ENCODE measurements around the gene SS18L1. TPM values are rescaled to one million over a fixed set of nuclear protein-coding genes. Genes with fewer than 3 reads are reported as not detected.

The SS18L1 gene, protein sequence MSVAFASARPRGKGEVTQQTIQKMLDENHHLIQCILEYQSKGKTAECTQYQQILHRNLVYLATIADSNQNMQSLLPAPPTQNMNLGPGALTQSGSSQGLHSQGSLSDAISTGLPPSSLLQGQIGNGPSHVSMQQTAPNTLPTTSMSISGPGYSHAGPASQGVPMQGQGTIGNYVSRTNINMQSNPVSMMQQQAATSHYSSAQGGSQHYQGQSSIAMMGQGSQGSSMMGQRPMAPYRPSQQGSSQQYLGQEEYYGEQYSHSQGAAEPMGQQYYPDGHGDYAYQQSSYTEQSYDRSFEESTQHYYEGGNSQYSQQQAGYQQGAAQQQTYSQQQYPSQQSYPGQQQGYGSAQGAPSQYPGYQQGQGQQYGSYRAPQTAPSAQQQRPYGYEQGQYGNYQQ
- 10 to 100 TPM; 19.1 to 26.0 (median 23.7) TPM for total RNA-seq
- total RNA-seq (2013) = 10.2 TPM

DNA sequence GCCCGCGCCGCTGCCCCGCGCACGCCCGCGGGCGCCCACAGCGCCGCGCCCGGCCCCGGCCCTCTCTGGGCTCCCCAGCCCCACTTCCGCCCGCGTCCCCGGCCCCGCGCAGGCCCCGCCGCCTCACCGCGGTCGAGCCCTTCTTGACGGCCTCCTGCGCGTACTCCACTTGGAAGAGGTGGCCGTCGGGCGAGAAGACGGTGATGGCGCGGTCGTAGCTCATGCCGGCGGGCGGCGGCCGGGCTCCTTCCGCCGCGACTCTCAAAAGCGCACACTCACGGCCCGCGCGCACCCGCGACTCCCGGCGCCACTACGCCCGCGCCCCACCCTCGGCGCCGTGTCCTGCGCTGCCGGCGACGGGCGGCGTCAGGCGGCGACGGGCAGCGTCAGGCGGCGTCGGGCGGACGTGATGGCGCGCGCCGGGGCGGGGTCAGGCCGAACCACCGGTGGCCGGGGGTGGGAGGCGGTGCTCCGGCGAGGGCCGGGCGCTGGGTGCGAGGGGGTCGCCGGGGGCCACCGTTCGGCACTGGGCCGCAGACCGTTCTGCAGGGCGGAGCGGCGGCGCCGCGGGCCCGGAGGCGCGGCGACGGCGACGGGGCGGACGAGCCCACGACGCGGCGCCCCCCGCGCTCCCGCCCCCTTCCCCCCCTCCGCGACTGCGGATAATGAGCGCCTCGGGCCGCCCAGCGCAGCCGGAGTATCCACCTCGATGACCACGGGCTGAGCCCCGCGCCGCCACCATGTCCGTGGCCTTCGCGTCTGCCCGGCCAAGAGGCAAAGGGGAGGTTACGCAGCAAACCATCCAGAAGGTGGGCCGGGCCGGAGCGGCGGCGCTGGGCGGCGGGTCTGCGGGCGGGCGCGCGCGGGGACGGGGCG is at the start of gene SS18L1, which contains the start of gene PSMA7:
Gene SS18L1 (plus strand): TSS at position 689 of the 876 bp plus-strand sequence. CDS start 52 bp downstream, at position 741.
Gene PSMA7 (minus strand): TSS at position 314 of the 876 bp plus-strand sequence. CDS start 91 bp downstream, at position 223.
- no peaks in the 10 kb centered on the region for H3K9me3 Mint-ChIP-seq
- Histone ChIP-seq H3K4me1 (ENCODE audit: control insufficient read depth, insufficient read depth, low read length) (peaks cover 30% of the 10 kb centered on the region), H3K4me3 (ENCODE audit: low read length) (peak within 1 kb of the TSS; percentile 55), H3K9me3 (ENCODE audit: control insufficient read depth, insufficient read depth, low read length) (no peaks in the 10 kb centered on the region), H3K27me3 (ENCODE audit: control insufficient read depth, insufficient read depth, low read length) (no peaks in the 10 kb centered on the region), H3K36me3 (ENCODE audit: control insufficient read depth, insufficient read depth, low read length) (peaks cover 22% of the 10 kb centered on the region), H3K27ac (ENCODE audit: low read length) (peak within 1 kb of the TSS; percentile 75)
- H3K4me3 Mint-ChIP-seq = peak within 1 kb of the TSS; percentile 91
- TF ChIP-seq, protein P1, sequence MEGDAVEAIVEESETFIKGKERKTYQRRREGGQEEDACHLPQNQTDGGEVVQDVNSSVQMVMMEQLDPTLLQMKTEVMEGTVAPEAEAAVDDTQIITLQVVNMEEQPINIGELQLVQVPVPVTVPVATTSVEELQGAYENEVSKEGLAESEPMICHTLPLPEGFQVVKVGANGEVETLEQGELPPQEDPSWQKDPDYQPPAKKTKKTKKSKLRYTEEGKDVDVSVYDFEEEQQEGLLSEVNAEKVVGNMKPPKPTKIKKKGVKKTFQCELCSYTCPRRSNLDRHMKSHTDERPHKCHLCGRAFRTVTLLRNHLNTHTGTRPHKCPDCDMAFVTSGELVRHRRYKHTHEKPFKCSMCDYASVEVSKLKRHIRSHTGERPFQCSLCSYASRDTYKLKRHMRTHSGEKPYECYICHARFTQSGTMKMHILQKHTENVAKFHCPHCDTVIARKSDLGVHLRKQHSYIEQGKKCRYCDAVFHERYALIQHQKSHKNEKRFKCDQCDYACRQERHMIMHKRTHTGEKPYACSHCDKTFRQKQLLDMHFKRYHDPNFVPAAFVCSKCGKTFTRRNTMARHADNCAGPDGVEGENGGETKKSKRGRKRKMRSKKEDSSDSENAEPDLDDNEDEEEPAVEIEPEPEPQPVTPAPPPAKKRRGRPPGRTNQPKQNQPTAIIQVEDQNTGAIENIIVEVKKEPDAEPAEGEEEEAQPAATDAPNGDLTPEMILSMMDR (IDR thresholded peaks at IDR 0.05) = no peak
- under 1% methylated on average over 148 of the region's 148 CpGs for WGBS (ENCODE audit: insufficient coverage)
- ATAC-seq (peak; percentile 87 to 95 (median 88)), DNase-seq (peak; percentile 86 to 95)
- H3K27ac Mint-ChIP-seq = peak within 1 kb of the TSS; percentile 79 to 90
- H3K27me3 Mint-ChIP-seq (ENCODE audit: low read depth in 2 of 2) = no peaks in the 10 kb centered on the region
- H3K36me3 Mint-ChIP-seq = peaks cover under 1% of the 10 kb centered on the region
- H3K4me1 Mint-ChIP-seq = peaks cover 45 to 54% of the 10 kb centered on the region in 2 donors
- intact Hi-C loops (cut with micrococcal nuclease) = loop anchor here (1.0 to 5.0 kb wide), 3 partner anchors 21 to 76 kb away; partner anchors contain the start of genes LSM14B, MTG2 and TAF4

DNA sequence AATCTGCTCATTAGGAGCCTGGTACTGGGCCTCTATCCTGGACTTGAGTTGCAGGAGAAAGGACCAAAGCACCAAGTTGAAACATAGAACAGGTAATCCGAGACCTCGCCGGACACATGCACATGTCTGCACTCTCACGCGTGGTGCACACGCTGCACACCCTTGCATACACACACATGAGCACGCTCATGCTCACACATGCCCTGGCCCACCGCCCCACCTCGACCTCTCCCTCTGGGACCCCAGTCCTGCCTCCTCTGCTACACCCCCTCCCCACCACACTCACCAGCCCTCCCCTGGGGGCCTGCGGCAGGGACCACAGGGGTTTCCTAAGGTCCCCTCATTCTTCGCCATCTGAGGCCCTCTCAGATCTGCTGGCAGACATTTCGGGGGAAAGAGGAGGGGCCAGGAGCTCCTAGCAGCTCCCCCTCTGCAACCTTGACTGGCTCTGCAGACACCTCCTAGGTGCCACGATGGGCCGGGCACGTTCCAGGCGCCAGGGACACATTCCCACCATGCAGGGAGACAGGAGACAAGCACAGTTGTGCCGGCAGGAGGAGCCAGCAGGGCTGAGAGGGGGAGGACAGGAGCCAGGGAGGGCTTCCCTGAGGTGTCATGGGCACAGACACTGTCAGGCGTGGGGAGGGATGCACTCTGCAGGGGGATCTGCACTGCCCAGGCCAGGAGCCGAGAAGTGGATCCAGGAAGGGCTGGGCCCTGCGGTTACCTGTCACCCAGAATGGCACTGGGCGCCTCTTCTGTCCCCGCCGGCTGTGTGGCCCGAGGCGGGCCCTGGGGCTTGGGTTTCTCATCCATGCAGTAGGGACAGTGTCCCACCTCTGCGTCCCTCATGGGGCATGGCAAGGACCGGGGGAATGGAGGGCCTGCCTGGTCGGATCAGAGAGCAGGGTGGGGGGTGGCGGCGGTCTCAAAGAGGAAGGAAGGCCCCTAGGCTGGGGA is 46.9 kb upstream of the SS18L1 start:
- H3K36me3 Mint-ChIP-seq = no peaks in the 10 kb centered on the region
- 84% methylated on average over 30 of the region's 30 CpGs for WGBS (ENCODE audit: insufficient coverage)

DNA sequence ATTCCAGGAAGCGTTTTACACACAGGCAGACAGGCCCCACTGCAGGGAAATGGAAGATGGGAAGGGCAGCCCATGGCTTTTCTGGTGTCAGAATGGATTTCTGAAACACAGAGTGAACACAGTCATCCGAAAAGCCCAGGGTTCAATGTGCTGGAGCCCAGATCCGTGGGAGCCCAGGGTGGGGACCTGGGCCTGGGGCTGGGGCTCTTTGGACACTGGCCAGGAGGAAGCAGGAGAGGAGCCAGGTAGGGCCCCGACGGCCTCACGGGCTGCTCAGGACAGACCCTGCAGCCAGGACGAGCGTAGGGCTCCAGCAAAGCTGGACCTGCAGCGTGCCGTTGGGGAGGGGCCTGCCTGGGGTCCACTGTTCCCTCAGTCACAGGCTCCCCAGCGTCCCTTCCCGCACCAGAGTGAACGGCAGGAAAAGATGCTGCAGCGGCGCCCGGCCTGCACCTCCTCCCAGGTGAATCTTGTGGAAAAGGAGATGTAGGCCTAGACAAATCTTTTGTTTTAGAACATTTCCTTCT is 45.6 kb upstream of the SS18L1 start:
- peaks cover 17% of the 10 kb centered on the region for H3K9me3 ChIP-seq (ENCODE audit: control insufficient read depth, insufficient read depth, low read length)
- no peaks in the 10 kb centered on the region for H3K36me3 Mint-ChIP-seq
- no peaks in the 10 kb centered on the region for H3K36me3 ChIP-seq (ENCODE audit: control insufficient read depth, insufficient read depth, low read length)
- H3K27me3 ChIP-seq (ENCODE audit: control insufficient read depth, insufficient read depth, low read length) = no peaks in the 10 kb centered on the region
- no peak overlapping the region for H3K4me3 ChIP-seq (ENCODE audit: low read length)
- no peaks in the 10 kb centered on the region for H3K4me1 Mint-ChIP-seq
- TF ChIP-seq, protein P1 (IDR thresholded peaks at IDR 0.05) = no peak
- peaks cover 0 to 3% of the 10 kb centered on the region in 2 donors for H3K27me3 Mint-ChIP-seq (ENCODE audit: low read depth in 2 of 2)
- no peak overlapping the region for H3K27ac Mint-ChIP-seq
- intact Hi-C loops (cut with micrococcal nuclease) = no loop called here
- H3K9me3 Mint-ChIP-seq = peaks cover 0 to 3% of the 10 kb centered on the region in 2 donors
- no peak overlapping the region for H3K27ac ChIP-seq (ENCODE audit: low read length)
- no peak for ATAC-seq
- no peaks in the 10 kb centered on the region for H3K4me1 ChIP-seq (ENCODE audit: control insufficient read depth, insufficient read depth, low read length)
- 87% methylated on average over 15 of the region's 16 CpGs for WGBS (ENCODE audit: insufficient coverage)
- H3K4me3 Mint-ChIP-seq = no peak overlapping the region
- no peak for DNase-seq

More for the DNA sequence above, 46.9 kb upstream of the SS18L1 start:
- Histone ChIP-seq H3K36me3 (ENCODE audit: control insufficient read depth, insufficient read depth, low read length) (no peaks in the 10 kb centered on the region), H3K27ac (ENCODE audit: low read length) (no peak overlapping the region), H3K4me1 (ENCODE audit: control insufficient read depth, insufficient read depth, low read length) (no peaks in the 10 kb centered on the region), H3K27me3 (ENCODE audit: control insufficient read depth, insufficient read depth, low read length) (no peaks in the 10 kb centered on the region), H3K4me3 (ENCODE audit: low read length) (no peak overlapping the region), H3K9me3 (ENCODE audit: control insufficient read depth, insufficient read depth, low read length) (peaks cover 9% of the 10 kb centered on the region)
- H3K9me3 Mint-ChIP-seq = peaks cover 0 to 3% of the 10 kb centered on the region in 2 donors
- TF ChIP-seq, protein P1 (IDR thresholded peaks at IDR 0.05) = no peak
- no peak for ATAC-seq
- intact Hi-C loops (cut with micrococcal nuclease) = no loop called here
- no peak overlapping the region for H3K27ac Mint-ChIP-seq
- no peak for DNase-seq
- H3K4me3 Mint-ChIP-seq = no peak overlapping the region
- H3K4me1 Mint-ChIP-seq = no peaks in the 10 kb centered on the region
- H3K27me3 Mint-ChIP-seq (ENCODE audit: low read depth in 2 of 2) = peaks cover 0 to 9% of the 10 kb centered on the region in 2 donors

All from natural killer cell (primary cell).